HFFc6 (cell line): ENCODE data around the gene AARS2. TPM values are rescaled to one million over a fixed set of nuclear protein-coding genes. Genes with fewer than 3 reads are reported as not detected.
"Not testable (repeated sequence)": the region's sequence is repeated elsewhere in the genome, so short reads cannot be mapped to it uniquely, and the experiment has no call there.

Experiments used
- DNase-seq: peaks from one replicate; pipeline ENCODE4 v3.0.0-alpha.2; 2018
- H3K27ac Mint-ChIP-seq: 2 replicates; pipeline ENCODE4 v1.8.0; 2020; ENCODE audit warnings: mild to moderate bottlenecking, mixed read lengths
- H3K27me3 Mint-ChIP-seq: 2 replicates; pipeline ENCODE4 v1.8.0; 2021; ENCODE audit warnings: mild to moderate bottlenecking, moderate library complexity, mixed read lengths; ENCODE audit not compliant: insufficient read depth
- H3K36me3 Mint-ChIP-seq: 2 replicates; pipeline ENCODE4 v1.8.0; 2021; ENCODE audit warnings: low read depth, mixed read lengths
- H3K4me1 Mint-ChIP-seq: 2 replicates; pipeline ENCODE4 v1.8.0; 2020; ENCODE audit warnings: low read depth, mixed read lengths
- H3K4me3 Mint-ChIP-seq: 2 replicates; pipeline ENCODE4 v1.8.0; 2020; ENCODE audit warnings: mild to moderate bottlenecking, moderate library complexity, mixed read lengths
- H3K9me3 Mint-ChIP-seq: 2 replicates; pipeline ENCODE4 v1.8.0; 2020; ENCODE audit warnings: mild to moderate bottlenecking, mixed read lengths
- CTCF ChIP-seq: fragments of 200-600 bp; sonication (generic); IDR thresholded peaks from 2 replicates; pipeline ENCODE4 v1.5.0; 2021; ENCODE audit warnings: antibody characterized with exemption, mild to moderate bottlenecking
- total RNA-seq, 6 experiments: library from RNA; stranded (reverse); fragmentation: NEBNext Ultra II Directional; extraction: Animal tissue kit (Norgen Biotek cat#: 25700); gene quantifications; 2 replicates in 1 of 6; 3 replicates in 5 of 6; pipeline ENCODE4 v1.2.3, GENCODE V29; 2021

The AARS2 gene
- total RNA-seq, 6 experiments from 2014 or later, result 8.8 to 11.5 (median 10.7) TPM

GRCh38 chr6:44335631-44336030 is 22.5 kb upstream of the AARS2 start:
- TF ChIP-seq CTCF, result no peak

GRCh38 chr6:44333942-44334341 is 20.8 kb upstream of the AARS2 start:
- H3K9me3 Mint-ChIP-seq, result no peaks in the 10 kb centered on the region
- H3K27ac Mint-ChIP-seq, result no peak overlapping the region
- no peaks in the 10 kb centered on the region for H3K4me1 Mint-ChIP-seq
- TF ChIP-seq CTCF, result no peak
- no peak for DNase-seq
- H3K27me3 Mint-ChIP-seq, result peaks cover 43% of the 10 kb centered on the region
- no peaks in the 10 kb centered on the region for H3K36me3 Mint-ChIP-seq
- H3K4me3 Mint-ChIP-seq, result no peak overlapping the region

More at GRCh38 chr6:44335631-44336030, 22.5 kb upstream of the AARS2 start:
- no peak for DNase-seq
- no peaks in the 10 kb centered on the region for H3K9me3 Mint-ChIP-seq
- peaks cover 29% of the 10 kb centered on the region for H3K27me3 Mint-ChIP-seq
- H3K36me3 Mint-ChIP-seq, result no peaks in the 10 kb centered on the region
- H3K4me3 Mint-ChIP-seq, result no peak overlapping the region
- no peak overlapping the region for H3K27ac Mint-ChIP-seq
- no peaks in the 10 kb centered on the region for H3K4me1 Mint-ChIP-seq

- peaks cover 47% of the 10 kb centered on the region for H3K27me3 Mint-ChIP-seq
- no peaks in the 10 kb centered on the region for H3K4me1 Mint-ChIP-seq
- no peaks in the 10 kb centered on the region for H3K9me3 Mint-ChIP-seq
- no peaks in the 10 kb centered on the region for H3K36me3 Mint-ChIP-seq
- no peak for DNase-seq
- TF ChIP-seq CTCF, result no peak
- H3K27ac Mint-ChIP-seq, result no peak overlapping the region
- H3K4me3 Mint-ChIP-seq, result no peak overlapping the region
Observed at GRCh38 chr6:44333273-44333919, 20.2 kb upstream of the AARS2 start.

- Mint-ChIP-seq H3K36me3 (no peaks in the 10 kb centered on the region), H3K9me3 (no peaks in the 10 kb centered on the region), H3K27ac (no peak overlapping the region), H3K4me1 (no peaks in the 10 kb centered on the region), H3K27me3 (peaks cover 52% of the 10 kb centered on the region), H3K4me3 (no peak overlapping the region)
- TF ChIP-seq CTCF, result no peak
- DNase-seq, result no peak
Observed at GRCh38 chr6:44332585-44332984, 19.4 kb upstream of the AARS2 start.

GRCh38 chr6:44329858-44330257 is 16.7 kb upstream of the AARS2 start:
- Mint-ChIP-seq H3K27ac (no peak overlapping the region), H3K36me3 (no peaks in the 10 kb centered on the region), H3K9me3 (no peaks in the 10 kb centered on the region), H3K4me3 (no peak overlapping the region), H3K4me1 (no peaks in the 10 kb centered on the region), H3K27me3 (peaks cover 48% of the 10 kb centered on the region)
- TF ChIP-seq CTCF, result no peak
- DNase-seq, result no peak

GRCh38 chr6:44328203-44328602 is 15.1 kb upstream of the AARS2 start:
- H3K9me3 Mint-ChIP-seq, H3K4me3 Mint-ChIP-seq: not testable (repeated sequence)

More at GRCh38 chr6:44328203-44328602, 15.1 kb upstream of the AARS2 start:
- H3K4me1 Mint-ChIP-seq, H3K36me3 Mint-ChIP-seq, H3K27ac Mint-ChIP-seq, DNase-seq: not testable (repeated sequence)
- peaks cover 41% of the 10 kb centered on the region for H3K27me3 Mint-ChIP-seq
